VCaP (cell line): ENCODE data around the gene PWWP2B.
A peak's percentile ranks its signal among the peaks of the same experiment; 100 is the strongest.

ENCODE experiments used
- H3K27ac ChIP-seq: fragments of 450-650 bp; 2 replicates; pipeline ENCODE4 v1.5.1; 2017
- TF ChIP-seq, protein P1 (sequence below): fragments of 450-650 bp; conservative IDR thresholded peaks from 2 replicates; pipeline ENCODE4 v1.5.1; 2017; ENCODE audit warnings: mild to moderate bottlenecking, moderate library complexity

Gene PWWP2B

DNA sequence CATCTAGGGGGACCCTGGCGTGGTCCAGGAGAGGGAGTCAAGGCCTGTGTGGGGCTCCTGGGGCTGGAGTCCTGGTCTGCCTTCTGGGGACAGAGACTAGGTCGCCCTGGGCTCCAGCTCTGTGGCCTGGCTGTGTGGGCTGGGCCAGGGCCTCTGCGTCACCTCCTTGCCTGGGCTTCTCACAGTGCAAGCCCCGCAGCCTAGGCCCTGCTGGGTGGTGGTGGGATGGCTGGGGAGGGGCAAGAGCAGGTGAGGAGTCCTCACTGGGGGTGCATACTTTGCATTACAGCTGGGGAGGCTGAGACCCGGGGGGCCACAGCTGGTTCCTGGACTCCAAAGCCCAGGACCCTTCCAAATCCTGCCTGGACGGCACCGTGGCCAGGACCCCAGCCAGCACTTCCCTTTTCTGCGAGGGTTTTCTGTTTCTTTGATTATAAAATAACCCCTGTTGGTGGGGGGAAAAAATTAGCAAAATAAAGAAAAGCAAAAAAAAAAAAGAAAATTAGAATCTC, 23.5 kb downstream of the PWWP2B start:
- H3K27ac ChIP-seq = peak overlapping the region; percentile 24
- TF ChIP-seq, protein P1, sequence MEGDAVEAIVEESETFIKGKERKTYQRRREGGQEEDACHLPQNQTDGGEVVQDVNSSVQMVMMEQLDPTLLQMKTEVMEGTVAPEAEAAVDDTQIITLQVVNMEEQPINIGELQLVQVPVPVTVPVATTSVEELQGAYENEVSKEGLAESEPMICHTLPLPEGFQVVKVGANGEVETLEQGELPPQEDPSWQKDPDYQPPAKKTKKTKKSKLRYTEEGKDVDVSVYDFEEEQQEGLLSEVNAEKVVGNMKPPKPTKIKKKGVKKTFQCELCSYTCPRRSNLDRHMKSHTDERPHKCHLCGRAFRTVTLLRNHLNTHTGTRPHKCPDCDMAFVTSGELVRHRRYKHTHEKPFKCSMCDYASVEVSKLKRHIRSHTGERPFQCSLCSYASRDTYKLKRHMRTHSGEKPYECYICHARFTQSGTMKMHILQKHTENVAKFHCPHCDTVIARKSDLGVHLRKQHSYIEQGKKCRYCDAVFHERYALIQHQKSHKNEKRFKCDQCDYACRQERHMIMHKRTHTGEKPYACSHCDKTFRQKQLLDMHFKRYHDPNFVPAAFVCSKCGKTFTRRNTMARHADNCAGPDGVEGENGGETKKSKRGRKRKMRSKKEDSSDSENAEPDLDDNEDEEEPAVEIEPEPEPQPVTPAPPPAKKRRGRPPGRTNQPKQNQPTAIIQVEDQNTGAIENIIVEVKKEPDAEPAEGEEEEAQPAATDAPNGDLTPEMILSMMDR = no peak

DNA sequence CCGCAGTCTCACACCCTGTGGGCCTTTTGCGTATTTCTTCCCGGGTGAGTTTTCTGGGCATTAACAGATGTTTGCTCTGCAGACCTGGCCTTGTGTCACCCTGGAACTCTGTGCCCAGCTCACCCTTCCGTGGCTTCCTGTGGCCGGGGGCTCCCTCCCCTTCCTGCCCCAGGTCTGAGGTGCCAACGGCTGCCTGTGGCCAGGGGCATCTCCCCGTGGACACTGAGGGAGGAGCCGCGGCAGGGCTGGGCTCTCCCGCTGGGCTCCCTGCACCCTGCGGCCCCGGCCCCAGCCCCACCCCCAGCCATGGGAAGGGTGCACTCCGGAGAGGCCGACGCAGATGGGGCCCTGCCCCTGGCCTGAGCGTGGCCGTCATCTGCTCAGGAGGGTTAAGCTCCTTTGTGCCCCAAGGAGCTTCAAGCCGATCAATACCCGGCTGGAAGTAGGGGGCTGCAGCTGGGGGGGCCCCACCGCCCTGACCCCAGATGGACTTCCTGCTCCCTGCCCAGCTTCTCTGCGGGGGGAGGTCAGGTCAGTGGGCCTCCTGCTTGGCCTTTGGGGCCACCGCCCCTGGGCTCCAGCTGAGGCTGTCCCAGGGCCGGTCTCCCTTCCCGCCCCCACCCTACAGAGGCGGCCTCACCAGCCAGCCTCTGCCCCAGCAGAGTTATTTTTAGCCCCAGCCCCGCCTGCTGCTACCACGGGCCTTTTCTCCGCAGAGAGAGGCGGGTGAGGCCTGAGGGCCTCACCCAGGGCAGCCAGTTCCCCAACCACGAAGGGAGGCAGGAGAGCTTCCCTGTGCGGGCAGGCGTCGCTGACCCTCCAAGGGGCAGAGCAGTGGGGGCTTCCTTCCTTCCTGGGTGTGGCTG, 24.2 kb downstream of the PWWP2B start:
- H3K27ac ChIP-seq = peak overlapping the region; percentile 24
- TF ChIP-seq, protein P1 = no peak

DNA sequence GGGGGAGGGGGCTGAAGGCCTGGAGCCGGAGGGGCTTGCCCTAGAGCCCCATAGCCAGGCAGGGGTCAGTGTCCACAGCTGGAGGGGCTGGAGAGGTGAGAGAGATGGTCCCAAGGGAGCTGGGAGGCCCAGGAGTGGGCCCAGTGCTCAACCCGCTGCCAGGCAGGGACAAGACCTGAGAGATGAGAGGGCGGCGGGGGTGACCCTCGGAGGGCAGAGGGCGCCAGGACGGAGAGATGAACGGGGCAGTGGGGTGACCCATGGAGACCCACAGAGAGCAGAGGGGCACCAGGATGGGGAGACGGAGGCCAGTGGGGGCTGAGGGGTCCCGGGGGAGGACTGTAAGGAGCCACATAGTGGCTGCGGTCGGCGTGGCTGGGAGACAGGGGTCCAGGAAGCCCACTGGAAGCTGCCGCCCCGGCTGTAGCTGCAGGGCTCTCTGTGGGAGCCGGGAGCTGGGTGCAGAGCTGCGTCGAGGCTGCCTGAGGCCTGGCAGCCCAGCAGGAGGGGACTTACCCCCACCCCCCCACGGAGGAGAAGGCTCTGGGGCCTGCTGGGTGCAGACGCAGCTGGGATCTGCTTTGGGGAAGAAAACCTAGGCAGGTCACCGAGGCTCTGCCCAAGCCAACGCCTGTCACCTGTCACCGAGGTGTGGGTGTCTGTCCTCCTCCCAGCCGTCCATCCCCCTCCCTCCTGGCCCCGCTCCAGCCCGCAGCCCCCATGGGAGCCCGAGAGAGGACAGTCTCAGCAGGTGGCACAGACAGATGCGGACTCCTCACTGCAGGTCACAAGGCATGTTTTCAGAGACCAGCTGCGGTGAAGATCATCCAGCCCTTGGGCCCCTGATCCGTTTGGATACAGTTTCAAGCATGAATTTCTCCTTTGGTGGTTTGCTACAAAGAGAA, 25.1 kb downstream of the PWWP2B start:
- H3K27ac ChIP-seq = no peak overlapping the region; the same call in 1 of the 2 replicates
- TF ChIP-seq, protein P1 = no peak

DNA sequence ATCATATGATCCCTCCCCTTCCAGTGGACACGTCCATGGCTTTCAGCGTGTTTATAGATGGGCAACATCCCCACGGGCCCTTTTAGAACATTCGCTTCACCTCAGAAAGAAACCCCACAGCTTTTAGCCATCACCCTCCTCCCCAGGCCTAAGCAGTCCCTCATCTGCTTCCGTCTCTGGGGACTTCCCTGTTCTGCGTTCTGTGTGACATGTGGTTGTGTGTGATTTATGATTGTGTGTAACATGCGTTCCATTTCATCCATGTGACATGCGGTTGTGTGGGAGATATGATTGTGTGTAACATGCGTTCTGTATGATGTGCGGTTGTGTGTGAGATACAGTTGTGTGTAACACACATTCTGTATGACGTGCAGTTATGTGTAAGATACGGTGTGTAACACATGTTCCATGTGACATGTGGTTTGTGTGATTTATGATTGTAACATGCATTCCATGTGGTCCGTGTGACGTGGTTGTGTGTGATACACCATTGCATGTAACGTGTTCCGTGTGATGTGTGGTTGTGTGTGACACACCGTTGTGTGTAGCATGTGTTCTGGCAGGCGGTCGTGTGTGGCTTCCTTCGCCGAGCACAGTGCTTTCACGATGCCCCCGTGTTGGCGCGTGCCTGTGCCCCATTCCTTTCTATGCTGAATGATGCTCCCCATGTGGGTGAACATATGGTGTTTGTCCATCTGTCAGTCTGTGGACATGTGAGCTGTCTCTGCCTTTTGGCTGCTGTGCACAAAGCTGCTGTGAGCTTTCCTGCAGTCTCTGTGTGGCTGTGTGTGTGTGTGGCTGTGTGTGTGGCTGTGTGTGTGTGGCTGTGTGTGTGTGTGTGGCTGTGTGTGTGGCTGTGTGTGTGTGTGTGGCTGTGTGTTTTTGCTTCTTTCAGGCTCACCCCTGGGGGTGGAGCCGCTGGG, 26.2 kb downstream of the PWWP2B start:
- TF ChIP-seq, protein P1 = no peak
- H3K27ac ChIP-seq = no peak overlapping the region

DNA sequence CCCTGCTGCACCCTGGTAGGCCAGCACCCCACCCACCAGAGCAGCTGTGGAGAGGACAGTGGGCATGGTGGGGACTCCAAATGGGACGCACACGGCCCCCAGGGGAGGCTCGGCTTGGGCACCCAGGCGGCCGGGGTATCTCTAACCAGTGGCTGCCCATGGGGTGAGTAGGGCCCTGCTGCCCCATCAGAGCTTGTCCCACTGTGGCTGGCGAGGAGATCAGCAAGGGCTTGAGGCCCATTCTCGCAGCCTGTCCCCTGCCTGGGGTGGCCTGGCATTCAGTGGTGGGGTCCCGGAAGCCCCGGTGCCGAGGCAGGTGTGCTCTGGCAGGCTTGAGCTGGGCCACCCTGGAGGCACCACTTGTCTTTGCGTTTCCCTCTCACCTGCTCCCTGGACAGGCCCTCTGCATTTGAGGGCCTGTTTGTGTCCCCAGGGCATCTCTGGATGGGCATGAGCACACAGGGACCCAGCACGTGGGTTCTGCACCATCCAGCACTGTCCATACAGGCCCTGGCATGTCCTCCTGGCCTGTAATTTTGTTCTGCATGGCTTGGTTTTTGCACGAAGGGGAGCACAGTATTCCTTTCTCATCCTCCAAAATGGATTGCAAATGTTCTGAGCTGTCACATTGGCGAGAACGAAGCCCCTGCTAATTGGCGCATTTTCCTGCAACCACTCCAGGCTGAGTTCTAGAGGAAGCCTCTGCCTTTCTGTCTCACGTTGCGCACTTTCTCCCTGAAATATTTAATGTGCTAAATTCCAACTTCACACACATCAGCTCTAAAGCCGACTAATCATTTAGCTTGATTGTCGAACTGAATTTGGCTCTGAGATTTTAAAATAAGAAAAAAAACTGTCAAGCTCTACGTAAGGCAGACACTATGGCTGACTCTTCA, 27.2 kb downstream of the PWWP2B start:
- TF ChIP-seq, protein P1 = no peak
- no peak overlapping the region for H3K27ac ChIP-seq

DNA sequence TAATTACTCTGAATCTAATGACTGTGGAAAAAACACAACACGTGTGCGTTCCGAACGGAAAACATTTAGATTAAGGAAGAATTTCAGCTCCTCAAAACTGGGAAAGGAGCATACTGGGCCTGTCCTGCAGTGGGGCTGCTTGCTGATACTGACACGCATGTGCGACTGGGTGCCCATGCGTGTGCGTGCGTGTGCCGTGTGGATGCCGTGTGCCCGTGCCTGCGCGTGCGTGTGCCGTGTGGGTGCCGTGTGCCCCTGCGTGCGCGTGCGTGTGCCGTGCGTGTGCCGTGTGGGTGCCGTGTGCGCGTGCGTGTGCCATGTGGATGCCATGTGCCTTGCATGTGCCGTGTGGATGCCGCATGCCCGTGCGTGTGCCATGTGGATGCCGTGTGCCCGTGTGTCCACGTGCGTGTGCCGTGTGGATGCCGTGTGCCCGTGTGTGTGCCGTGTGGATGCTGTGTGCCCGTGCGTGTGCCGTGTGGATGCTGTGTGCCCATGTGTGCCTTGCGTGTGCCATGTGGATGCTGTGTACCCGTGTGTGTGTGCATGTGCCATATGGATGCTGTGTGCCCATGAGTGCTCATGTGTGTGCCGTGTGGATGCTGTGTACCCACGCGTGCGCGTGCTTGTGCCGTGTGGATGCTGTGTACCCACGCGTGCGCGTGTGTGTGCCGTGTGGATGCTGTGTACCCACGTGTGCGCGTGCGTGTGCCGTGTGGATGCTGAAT, 28.2 kb downstream of the PWWP2B start:
- TF ChIP-seq, protein P1 = no peak
- no peak overlapping the region for H3K27ac ChIP-seq
